Thyroid gland (tissue), 4 donors: ENCODE results near the gene UQCR11.
A peak's percentile ranks its signal among the peaks of the same experiment; 100 is the strongest.

Experiments used
- CTCF ChIP-seq, 6 experiments: fragments of 200-600 bp in 3 of 6; fragments of 450-650 bp in 3 of 6; sonication (generic) in 3 of 6; IDR thresholded peaks; one replicate each; pipeline ENCODE4 v1.5.1; 2016 to 2019; ENCODE audit warnings: antibody characterized with exemption in 6 of 6, mild to moderate bottlenecking in 2 of 6, inconsistent platforms in 1 of 6, moderate library complexity in 1 of 6
- POLR2A ChIP-seq, 2 donors: fragments of 450-650 bp; IDR thresholded peaks; one replicate each; pipeline ENCODE4 v1.6.1; 2017; ENCODE audit warnings: antibody characterized with exemption in 2 of 2, mild to moderate bottlenecking in 2 of 2, moderate library complexity in 1 of 2

DNA sequence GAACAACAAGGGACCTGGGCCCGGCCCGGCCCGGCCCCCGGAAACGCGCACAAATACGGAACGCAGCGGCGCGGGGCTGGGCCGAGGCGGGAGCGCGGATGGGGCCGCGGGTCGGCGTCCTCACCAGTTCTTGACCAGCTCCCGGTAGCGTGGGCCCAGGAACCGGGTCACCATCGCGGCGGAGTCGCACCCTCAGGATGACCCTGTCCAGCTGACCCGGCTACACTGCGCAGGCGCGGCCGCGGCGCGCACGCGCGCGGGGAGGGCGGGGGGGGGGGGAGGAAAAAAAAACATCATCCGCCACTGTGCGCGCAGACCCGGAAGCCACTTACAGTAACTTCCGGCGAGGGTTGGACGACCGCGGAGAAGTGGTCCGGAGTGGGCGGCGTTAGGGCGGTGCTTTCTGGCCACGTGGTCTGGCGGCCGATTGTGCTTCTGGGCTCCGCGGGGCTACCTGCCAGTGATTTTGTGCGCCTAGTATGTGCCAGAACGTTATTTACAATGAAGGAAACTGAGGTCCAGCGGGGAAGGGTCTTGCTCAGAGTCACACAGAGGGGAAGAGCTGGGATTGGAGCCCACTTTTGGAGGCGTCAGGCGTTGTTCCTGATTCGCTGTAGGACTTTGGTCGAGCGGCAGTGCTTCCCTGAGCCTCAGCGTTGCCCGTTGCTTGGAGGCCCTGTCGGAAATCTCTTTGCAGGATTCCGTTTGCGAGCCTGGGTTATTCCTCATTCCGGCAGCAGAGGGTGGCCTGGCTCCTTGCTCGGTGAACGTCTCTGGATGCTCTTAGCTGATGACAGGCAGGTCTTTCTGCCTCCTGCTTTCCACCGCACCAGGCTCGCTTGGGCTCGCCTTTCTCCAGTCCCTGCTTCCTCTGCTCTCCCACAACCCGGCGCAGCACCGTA, at the start of gene UQCR11:
- peak in 4 of 6 experiments; percentile 54 to 76 (median 69) for TF ChIP-seq CTCF (IDR thresholded peaks at IDR 0.05)
- TF ChIP-seq POLR2A (IDR thresholded peaks at IDR 0.05): peak in 1 of 2 donors; percentile 76
